ENCODE measurements around the gene NUP210.

NUP210 gene

GRCh38 chr3:13372656-13373055 is 47.5 kb downstream of the NUP210 start:
- DNase-seq = no peak

- DNase-seq = no peak
Measured at GRCh38 chr3:13372126-13372525, 48.0 kb downstream of the NUP210 start.

GRCh38 chr3:13371100-13372075 is 48.7 kb downstream of the NUP210 start:
- no peak for DNase-seq

- no peak for DNase-seq
Measured at GRCh38 chr3:13370609-13371008, 49.5 kb downstream of the NUP210 start.

- DNase-seq = no peak
Measured at GRCh38 chr3:13370055-13370454, 50.1 kb downstream of the NUP210 start.

GRCh38 chr3:13368834-13369233 is 51.3 kb downstream of the NUP210 start:
- no peak for DNase-seq

- no peak for DNase-seq
Measured at GRCh38 chr3:13367728-13368127, 52.4 kb downstream of the NUP210 start.

- no peak for DNase-seq
Measured at GRCh38 chr3:13365390-13366379, 54.4 kb downstream of the NUP210 start.

- DNase-seq = no peak
Measured at GRCh38 chr3:13364602-13365271, 55.4 kb downstream of the NUP210 start.

- DNase-seq = no peak
Measured at GRCh38 chr3:13362551-13362950, 57.6 kb downstream of the NUP210 start.

GRCh38 chr3:13359916-13360315 is 60.2 kb downstream of the NUP210 start:
- no peak for DNase-seq

GRCh38 chr3:13358643-13359042 is 61.5 kb downstream of the NUP210 start:
- DNase-seq = no peak

GRCh38 chr3:13358051-13358450 is 62.1 kb downstream of the NUP210 start:
- DNase-seq = no peak

GRCh38 chr3:13357074-13357473 is 63.0 kb downstream of the NUP210 start:
- DNase-seq = no peak

- no peak for DNase-seq
Measured at GRCh38 chr3:13353936-13354542, 66.1 kb downstream of the NUP210 start.

GRCh38 chr3:13353506-13353905 is 66.6 kb downstream of the NUP210 start:
- no peak for DNase-seq

GRCh38 chr3:13352621-13353131 is 67.4 kb downstream of the NUP210 start:
- peak; percentile 59 for DNase-seq

- DNase-seq = no peak
Measured at GRCh38 chr3:13349823-13350222, 70.3 kb downstream of the NUP210 start.

- DNase-seq = peak; percentile 60
Measured at GRCh38 chr3:13348661-13349396, 71.3 kb downstream of the NUP210 start.

- no peak for DNase-seq
Measured at GRCh38 chr3:13348100-13348499, 72.0 kb downstream of the NUP210 start.

GRCh38 chr3:13347390-13347950 is 72.7 kb downstream of the NUP210 start:
- peak; percentile 15 for DNase-seq

Measured in CD4-positive, alpha-beta T cell treated with Interleukin-17A for 4 hours (primary cell).